LHCN-M2 (cell line): Measurements from ENCODE around the gene WDR77. TPM values are rescaled to one million over a fixed set of nuclear protein-coding genes. Genes with fewer than 3 reads are reported as not detected.

Experiments
- DNase-seq: peaks from one replicate; pipeline ENCODE4 v3.0.0-alpha.2; 2012; ENCODE audit warnings: low read depth
- total RNA-seq: library from RNA; depleted of rRNA; stranded (reverse); fragments of >200 nt; gene quantifications from 2 replicates; pipeline ENCODE4 v1.2.3, GENCODE V29; 2014

WDR77 gene
- total RNA-seq, 1 experiment from 2014 or later = 75.0 TPM

GRCh38 chr1:111439461-111440351 lies 9.3 kb downstream of the WDR77 start:
- DNase-seq = no peak

GRCh38 chr1:111436726-111437125 lies 12.3 kb downstream of the WDR77 start:
- DNase-seq = no peak

- no peak for DNase-seq
These were observed 24.8 kb downstream of the WDR77 start for GRCh38 chr1:111424281-111424680.

GRCh38 chr1:111422546-111423391 lies 26.3 kb downstream of the WDR77 start:
- no peak for DNase-seq

DNA sequence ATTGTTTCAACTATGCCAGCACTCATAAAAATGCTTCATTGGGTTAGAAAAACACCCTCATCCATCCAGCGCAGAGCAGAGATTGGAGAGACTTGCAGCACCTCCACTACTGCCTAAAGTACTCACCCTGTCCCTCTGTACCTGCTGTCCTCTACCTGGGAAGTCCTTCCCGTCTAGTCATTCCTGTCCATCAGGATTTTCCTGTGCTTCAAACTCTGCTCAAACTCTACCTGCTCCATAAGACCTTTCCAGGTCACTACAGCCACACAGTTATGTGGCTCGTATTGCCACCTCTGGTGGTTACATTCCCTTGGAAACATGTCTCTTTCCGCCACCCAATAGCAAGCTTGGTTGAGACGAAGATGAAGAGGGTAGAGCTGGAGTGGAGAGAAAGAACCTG lies 28.7 kb downstream of the WDR77 start:
- no peak for DNase-seq

DNA sequence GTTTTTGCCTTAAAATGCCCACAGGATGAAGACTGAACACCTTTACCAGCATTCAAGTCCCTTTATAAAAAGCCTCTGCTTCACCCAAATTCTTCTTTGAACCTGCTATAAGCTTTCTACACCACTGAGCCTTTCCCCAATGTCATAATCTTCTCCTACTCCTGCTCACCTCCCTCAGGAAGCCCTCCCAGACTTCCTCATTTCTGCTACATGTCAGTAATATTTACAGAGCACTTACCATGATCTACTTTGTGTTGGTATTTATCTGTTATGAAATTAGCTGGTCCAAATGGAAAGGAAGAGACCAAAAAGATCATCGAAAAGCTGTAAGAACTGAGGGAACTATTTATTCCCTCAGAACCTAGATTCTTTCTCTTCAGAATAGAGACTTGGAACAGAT lies 30.0 kb downstream of the WDR77 start:
- no peak for DNase-seq

DNA sequence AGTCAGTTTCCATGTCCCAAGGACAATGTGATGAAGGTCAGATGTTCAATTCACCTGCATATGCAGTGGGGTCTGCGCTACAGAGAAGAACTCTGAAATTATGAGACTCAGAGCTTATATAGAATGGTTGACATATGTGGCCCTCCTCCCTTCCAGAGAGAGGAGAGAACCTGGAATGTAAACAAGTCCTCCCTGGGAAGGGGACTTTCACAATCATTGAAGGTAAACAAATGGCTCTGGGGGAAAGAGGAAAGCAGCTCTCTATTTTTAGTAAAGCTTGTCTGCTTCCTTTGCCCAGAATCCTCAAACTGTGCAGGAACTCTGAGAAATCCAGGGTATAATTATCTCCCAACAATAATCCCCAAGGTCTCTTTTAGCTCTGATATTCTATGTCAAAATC lies 31.3 kb downstream of the WDR77 start:
- DNase-seq = no peak

GRCh38 chr1:111415461-111415860 lies 33.6 kb downstream of the WDR77 start:
- no peak for DNase-seq

GRCh38 chr1:111414756-111415155 lies 34.3 kb downstream of the WDR77 start:
- no peak for DNase-seq

DNA sequence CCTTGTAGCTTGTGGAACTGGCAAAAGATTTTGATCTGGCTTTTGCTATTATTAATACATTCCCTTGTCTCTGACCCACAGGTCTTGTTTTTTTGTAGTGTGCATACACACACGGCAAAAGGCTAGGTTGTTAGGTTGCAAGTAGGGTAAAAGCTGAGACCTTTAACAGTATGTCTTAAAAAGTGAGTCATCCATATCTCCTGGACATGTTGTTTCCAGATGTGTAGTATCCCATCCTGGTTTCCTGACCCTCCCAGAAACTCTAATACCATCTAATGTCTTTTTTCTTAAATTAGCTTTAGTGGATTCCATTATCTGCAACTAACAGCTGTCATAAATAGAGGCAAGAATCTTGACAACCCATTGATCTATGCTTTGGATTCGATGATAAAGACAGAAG lies 36.2 kb downstream of the WDR77 start:
- DNase-seq = no peak

DNA sequence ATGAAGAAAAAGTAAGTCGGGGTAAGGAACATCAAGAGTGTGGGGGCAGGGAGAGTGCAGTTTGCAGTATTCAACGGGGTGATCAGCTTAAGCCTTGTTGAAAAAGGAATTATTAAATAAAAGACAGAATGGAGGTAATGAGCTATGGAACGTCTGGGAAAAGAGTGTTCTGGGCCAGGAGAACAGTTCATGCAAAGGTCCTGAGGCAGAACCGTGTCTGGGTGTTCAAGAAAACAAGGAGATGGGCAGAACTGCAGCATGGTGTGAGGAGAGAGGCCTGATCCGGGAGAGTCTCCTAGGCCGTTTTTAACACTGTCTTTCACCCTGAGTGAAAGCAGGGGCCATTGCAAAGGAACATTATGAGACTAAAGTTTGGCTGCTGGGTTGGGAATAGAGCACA lies 41.8 kb downstream of the WDR77 start:
- no peak for DNase-seq

DNA sequence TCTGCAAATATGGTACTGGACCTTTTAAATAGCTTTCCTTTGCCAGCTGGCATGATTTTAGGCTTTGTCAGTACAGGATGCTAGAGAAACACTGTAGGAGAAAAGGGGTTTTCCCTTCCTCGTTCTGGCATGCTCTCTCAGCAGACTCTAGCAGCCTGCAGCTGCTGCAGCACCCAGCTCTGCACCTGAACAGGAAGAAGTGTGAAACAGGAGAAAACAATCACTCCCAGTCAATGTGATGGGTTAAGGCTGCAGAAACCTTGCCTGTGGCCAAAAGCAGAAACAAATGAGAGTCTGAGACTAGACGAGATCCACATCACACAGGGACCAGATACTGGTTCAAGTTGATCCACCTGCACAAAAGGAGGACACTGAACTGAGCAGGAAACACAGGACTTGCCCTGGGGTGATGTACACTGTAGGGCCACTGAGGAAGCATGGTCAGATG lies 42.7 kb downstream of the WDR77 start:
- no peak for DNase-seq

DNA sequence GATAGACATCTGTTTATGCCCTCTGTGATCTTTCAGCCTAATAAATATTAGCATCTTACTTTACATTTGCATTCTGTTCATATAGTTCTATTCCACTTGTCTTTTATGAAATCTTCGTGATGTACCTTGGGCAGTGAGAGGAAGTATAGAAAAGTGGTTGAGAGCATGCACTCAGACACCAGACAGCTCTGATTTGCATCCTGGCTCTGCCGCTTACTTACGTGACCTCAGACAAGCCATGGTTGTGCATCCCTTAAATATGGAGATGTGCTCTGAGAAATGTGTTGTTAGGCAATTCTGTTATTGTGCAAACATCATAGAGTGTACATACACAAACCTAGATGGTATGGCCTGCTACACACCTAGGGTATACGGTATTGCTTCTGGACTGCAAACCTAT lies 44.5 kb downstream of the WDR77 start:
- no peak for DNase-seq

DNA sequence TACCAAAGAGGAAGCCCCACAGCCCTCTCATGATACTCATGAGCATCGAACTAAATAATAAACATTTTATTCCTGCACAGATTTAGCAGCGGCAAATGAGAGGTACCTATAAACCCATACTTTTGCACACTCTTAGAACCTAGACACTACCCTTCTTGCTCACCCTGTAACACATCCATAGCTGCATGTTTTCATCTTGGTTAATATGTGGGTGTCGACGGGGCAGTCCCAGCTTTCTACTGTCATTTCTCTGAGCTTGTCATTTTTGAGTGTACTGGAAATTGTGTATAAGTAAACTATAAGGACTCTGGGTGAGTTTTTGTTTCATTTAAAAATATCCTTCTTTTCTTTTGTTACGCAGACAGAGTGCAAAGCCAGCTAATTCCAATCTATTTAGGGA lies 47.0 kb downstream of the WDR77 start:
- no peak for DNase-seq

DNA sequence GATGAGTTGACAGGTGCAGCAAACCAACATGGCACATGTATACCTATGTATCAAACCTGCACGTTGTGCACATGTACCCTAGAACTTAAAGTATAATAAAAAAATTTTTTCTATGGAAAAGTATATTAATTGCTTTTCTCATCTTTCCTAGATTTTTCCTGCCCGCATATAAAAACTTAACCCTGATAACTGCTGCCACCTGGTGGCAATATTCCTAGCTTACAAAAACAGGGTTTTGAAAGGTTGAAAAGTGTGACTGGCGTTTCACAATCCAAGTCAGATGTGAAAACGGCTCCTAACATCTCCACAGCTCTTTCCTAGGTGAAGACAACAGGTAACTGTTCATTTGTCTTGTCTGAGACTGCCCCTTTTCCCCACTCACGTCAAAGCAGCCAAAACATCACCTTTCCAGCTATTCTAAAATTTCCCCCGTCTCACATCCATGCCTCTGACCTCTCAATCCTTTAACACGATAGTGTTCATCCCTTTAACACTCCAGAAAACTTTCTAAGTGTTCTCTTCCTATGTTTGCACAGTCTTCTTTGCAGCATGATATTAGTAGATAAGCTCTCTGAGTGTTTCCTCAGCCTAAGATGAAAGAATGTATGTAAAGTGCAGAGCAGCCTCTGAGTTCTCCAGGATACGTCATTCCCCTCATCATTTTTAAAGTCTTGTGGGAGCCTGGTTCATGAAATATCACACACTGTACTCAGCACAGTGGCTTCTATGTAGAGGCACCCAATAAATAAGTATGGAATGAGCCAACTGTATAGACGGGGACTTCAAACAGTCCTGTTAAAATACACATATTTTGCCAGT lies 49.1 kb downstream of the WDR77 start:
- peak; percentile 54 for DNase-seq

GRCh38 chr1:111392460-111392945 lies 56.6 kb downstream of the WDR77 start:
- DNase-seq = no peak

DNA sequence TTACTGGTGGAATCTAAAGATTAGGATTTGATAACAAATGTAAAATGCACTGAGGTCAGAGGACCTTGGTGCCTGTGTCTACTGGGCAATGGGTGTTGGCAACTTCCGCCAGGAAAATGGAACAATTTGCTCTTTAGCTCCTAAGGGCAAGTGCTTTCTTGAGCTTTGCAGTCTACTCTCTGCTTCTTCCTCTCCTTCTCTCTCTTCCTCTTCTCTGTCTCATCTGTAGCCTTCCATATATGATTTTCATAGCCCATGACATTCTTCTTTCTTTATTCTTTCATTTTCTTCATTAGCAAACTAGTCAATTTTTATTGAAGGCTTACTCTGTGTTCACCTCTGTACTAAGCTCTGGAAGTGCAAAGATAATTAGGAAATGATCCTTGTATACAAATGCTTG lies 57.0 kb downstream of the WDR77 start:
- no peak for DNase-seq
